NCI-H460 (cell line): ENCODE results near the gene ZNF618. TPM values are rescaled to one million over a fixed set of nuclear protein-coding genes. Genes with fewer than 3 reads are reported as not detected.

Experiments used
- DNase-seq: peaks from one replicate; pipeline ENCODE4 v3.0.0-alpha.2; 2016; ENCODE audit warnings: low read depth; ENCODE audit errors: extremely low read depth
- total RNA-seq: library from RNA; depleted of rRNA; stranded (reverse); fragments of >200 nt; shearing (Covaris generic); gene quantifications from 2 replicates; pipeline ENCODE4 v1.2.3, GENCODE V29; 2014

ZNF618 gene
- total RNA-seq, 1 experiment from 2014 or later: 2.9 TPM

GRCh38 chr9:113932906-113933584 lies 56.9 kb downstream of the ZNF618 start:
- no peak for DNase-seq

GRCh38 chr9:113933671-113934070 lies 57.6 kb downstream of the ZNF618 start:
- DNase-seq: no peak

GRCh38 chr9:113934167-113934828 lies 58.2 kb downstream of the ZNF618 start:
- no peak for DNase-seq

GRCh38 chr9:113934829-113935676 lies 58.9 kb downstream of the ZNF618 start:
- DNase-seq: no peak

- no peak for DNase-seq
Measured at GRCh38 chr9:113935677-113936380, 59.7 kb downstream of the ZNF618 start.

GRCh38 chr9:113940077-113940476 lies 64.0 kb downstream of the ZNF618 start:
- no peak for DNase-seq

GRCh38 chr9:113941056-113941455 lies 64.9 kb downstream of the ZNF618 start:
- DNase-seq: no peak

GRCh38 chr9:113941526-113941925 lies 65.4 kb downstream of the ZNF618 start:
- DNase-seq: no peak

GRCh38 chr9:113943112-113944009 lies 67.3 kb downstream of the ZNF618 start:
- no peak for DNase-seq

- no peak for DNase-seq
Measured at GRCh38 chr9:113945784-113946183, 69.7 kb downstream of the ZNF618 start.

- no peak for DNase-seq
Measured at GRCh38 chr9:113946496-113947115, 70.5 kb downstream of the ZNF618 start.

GRCh38 chr9:113947941-113948340 lies 71.8 kb downstream of the ZNF618 start:
- DNase-seq: no peak

GRCh38 chr9:113948891-113949570 lies 72.9 kb downstream of the ZNF618 start:
- DNase-seq: no peak

GRCh38 chr9:113949571-113950078 lies 73.5 kb downstream of the ZNF618 start:
- no peak for DNase-seq

- DNase-seq: no peak
Measured at GRCh38 chr9:113950195-113951031, 74.3 kb downstream of the ZNF618 start.

GRCh38 chr9:113951032-113951372 lies 74.9 kb downstream of the ZNF618 start:
- DNase-seq: no peak

GRCh38 chr9:113952676-113953075 lies 76.6 kb downstream of the ZNF618 start:
- no peak for DNase-seq

- no peak for DNase-seq
Measured at GRCh38 chr9:113953531-113953930, 77.4 kb downstream of the ZNF618 start.
